WTC11 (cell line): ENCODE data around the gene TMEM86B. TPM values are rescaled to one million over a fixed set of nuclear protein-coding genes. Genes with fewer than 3 reads are reported as not detected.

Experiments
- ATAC-seq: fragments of 200-7000 bp; cut with Tn5 transposase; 2 replicates; pipeline ENCODE4 v1.10.0; 2021; ENCODE audit warnings: mild to moderate bottlenecking, moderate library complexity
- CTCF ChIA-PET: fragments of 300-600 bp; sonication (Branson Sonifier 250); formaldehyde crosslinking; loops from one replicate; lab custom pipeline; 2021; ENCODE audit warnings: antibody characterized with exemption; lab: Charles Lee
- POLR2A ChIA-PET: fragments of 350-600 bp; sonication (Branson Sonifier 250); formaldehyde crosslinking; loops from one replicate; lab custom pipeline; 2021; ENCODE audit warnings: antibody characterized with exemption; lab: Charles Lee
- DNase-seq: peaks from one replicate; pipeline ENCODE4 v3.0.0; 2021; ENCODE audit warnings: low spot score
- H3K27ac Mint-ChIP-seq: 2 replicates; pipeline ENCODE4 v1.8.0; 2021; ENCODE audit warnings: mixed read lengths
- H3K27me3 Mint-ChIP-seq: 2 replicates; pipeline ENCODE4 v1.8.0; 2021; ENCODE audit warnings: low read depth, mild to moderate bottlenecking, moderate library complexity, mixed read lengths
- H3K36me3 Mint-ChIP-seq: 2 replicates; pipeline ENCODE4 v1.8.0; 2021; ENCODE audit warnings: mixed read lengths
- H3K4me1 Mint-ChIP-seq: 2 replicates; pipeline ENCODE4 v1.8.0; 2022; ENCODE audit warnings: mixed read lengths
- H3K4me3 Mint-ChIP-seq: 2 replicates; pipeline ENCODE4 v1.8.0; 2021; ENCODE audit warnings: mild to moderate bottlenecking, moderate library complexity, mixed read lengths
- H3K9me3 Mint-ChIP-seq: 2 replicates; pipeline ENCODE4 v1.8.0; 2021; ENCODE audit warnings: mixed read lengths
- ARID4B ChIP-seq: sonication (generic); formaldehyde crosslinking; IDR thresholded peaks from 2 replicates; pipeline ENCODE4 v1.8.0; 2023; ENCODE audit warnings: missing genetic modification reagents, mild to moderate bottlenecking, borderline replicate concordance
- ATF1 ChIP-seq: sonication (generic); formaldehyde crosslinking; IDR thresholded peaks from 2 replicates; pipeline ENCODE4 v1.8.1; 2023; ENCODE audit warnings: mild to moderate bottlenecking, moderate library complexity, missing genetic modification reagents
- CBFB ChIP-seq: sonication (generic); formaldehyde crosslinking; IDR thresholded peaks from 2 replicates; pipeline ENCODE4 v1.8.1; 2022; ENCODE audit warnings: mild to moderate bottlenecking, low read depth, missing genetic modification reagents
- CREM ChIP-seq: sonication (generic); formaldehyde crosslinking; IDR thresholded peaks from 2 replicates; pipeline ENCODE4 v1.8.1; 2022; ENCODE audit warnings: mild to moderate bottlenecking, missing genetic modification reagents, moderate library complexity
- EMX1 ChIP-seq: fragments of 250-450 bp; sonication (Bioruptor Pico); IDR thresholded peaks from 2 replicates; pipeline ENCODE4 v1.8.0; 2021; ENCODE audit warnings: mild to moderate bottlenecking
- ERG ChIP-seq: fragments of 250-450 bp; sonication (Bioruptor Pico); IDR thresholded peaks from 2 replicates; pipeline ENCODE4 v1.8.0; 2021; ENCODE audit warnings: mild to moderate bottlenecking
- GABPB1 ChIP-seq: sonication (generic); formaldehyde crosslinking; IDR thresholded peaks from 2 replicates; pipeline ENCODE4 v1.8.1; 2023; ENCODE audit warnings: mild to moderate bottlenecking, missing genetic modification reagents
- GRHL2 ChIP-seq: fragments of 250-450 bp; sonication (Bioruptor Pico); IDR thresholded peaks from 2 replicates; pipeline ENCODE4 v1.8.0; 2022; ENCODE audit warnings: mild to moderate bottlenecking, moderate library complexity; ENCODE audit not compliant: insufficient replicate concordance, severe bottlenecking
- GTF2I ChIP-seq: fragments of 250-450 bp; sonication (Bioruptor Pico); conservative IDR thresholded peaks from 2 replicates; pipeline ENCODE4 v1.4.0; 2021; ENCODE audit warnings: mild to moderate bottlenecking
- MXD4 ChIP-seq: fragments of 250-450 bp; sonication (Bioruptor Pico); IDR thresholded peaks from 2 replicates; pipeline ENCODE4 v1.8.0; 2021; ENCODE audit warnings: mild to moderate bottlenecking, moderate library complexity, borderline replicate concordance
- MYBL2 ChIP-seq: sonication (generic); formaldehyde crosslinking; IDR thresholded peaks from 2 replicates; pipeline ENCODE4 v1.8.1; 2023; ENCODE audit warnings: mild to moderate bottlenecking, moderate library complexity, missing genetic modification reagents
- NR1H2 ChIP-seq: sonication (generic); formaldehyde crosslinking; IDR thresholded peaks from 2 replicates; pipeline ENCODE4 v1.9.0; 2021; ENCODE audit warnings: mild to moderate bottlenecking, moderate library complexity, missing genetic modification reagents
- NR3C1 ChIP-seq: sonication (generic); formaldehyde crosslinking; conservative IDR thresholded peaks from 2 replicates; pipeline ENCODE4 v1.8.1; 2023; ENCODE audit warnings: low read depth, mild to moderate bottlenecking, missing genetic modification reagents
- RELA ChIP-seq: sonication (generic); formaldehyde crosslinking; IDR thresholded peaks from 2 replicates; pipeline ENCODE4 v1.8.1; 2022; ENCODE audit warnings: missing genetic modification reagents, mild to moderate bottlenecking, borderline replicate concordance
- SOX15 ChIP-seq: fragments of 250-450 bp; sonication (Bioruptor Pico); IDR thresholded peaks from 2 replicates; pipeline ENCODE4 v1.9.0; 2021; ENCODE audit warnings: mild to moderate bottlenecking
- USF2 ChIP-seq: sonication (generic); formaldehyde crosslinking; IDR thresholded peaks from 2 replicates; pipeline ENCODE4 v1.8.1; 2023; ENCODE audit warnings: mild to moderate bottlenecking, missing genetic modification reagents, moderate library complexity
- ZNF121 ChIP-seq: sonication (generic); formaldehyde crosslinking; IDR thresholded peaks from 2 replicates; pipeline ENCODE4 v1.8.0; 2023; ENCODE audit warnings: missing genetic modification reagents
- ZNF219 ChIP-seq: sonication (generic); formaldehyde crosslinking; IDR thresholded peaks from 2 replicates; pipeline ENCODE4 v1.8.0; 2023; ENCODE audit warnings: missing genetic modification reagents, mild to moderate bottlenecking, borderline replicate concordance
- ZNF512 ChIP-seq: sonication (generic); formaldehyde crosslinking; IDR thresholded peaks from 2 replicates; pipeline ENCODE4 v1.8.1; 2022; ENCODE audit warnings: missing genetic modification reagents, borderline replicate concordance
- ZNF532 ChIP-seq: fragments of 250-450 bp; sonication (Bioruptor Pico); IDR thresholded peaks from 2 replicates; pipeline ENCODE4 v1.9.0; 2021; ENCODE audit warnings: mild to moderate bottlenecking, borderline replicate concordance
- total RNA-seq: library from RNA; stranded (reverse); gene quantifications from 3 replicates; pipeline ENCODE4 v1.2.3, GENCODE V29; 2021
- TF ChIP-seq, protein P1 (sequence below): sonication (generic); formaldehyde crosslinking; IDR thresholded peaks from 2 replicates; pipeline ENCODE4 v1.8.1; 2022; ENCODE audit warnings: mild to moderate bottlenecking, missing genetic modification reagents, moderate library complexity, borderline replicate concordance

TMEM86B gene
- total RNA-seq, 1 experiment from 2014 or later: 4.2 TPM

GRCh38 chr19:55212447-55212846, 16.1 kb downstream of the TMEM86B start:
- CTCF ChIA-PET: no interaction called here
- H3K27me3 Mint-ChIP-seq: peaks cover 49% of the 10 kb centered on the region
- ATAC-seq: no peak
- H3K27ac Mint-ChIP-seq: no peak overlapping the region
- POLR2A ChIA-PET: no interaction called here
- H3K9me3 Mint-ChIP-seq: peaks cover 45% of the 10 kb centered on the region
- H3K4me3 Mint-ChIP-seq: no peak overlapping the region
- H3K36me3 Mint-ChIP-seq: peaks cover 9% of the 10 kb centered on the region
- TF ChIP-seq GRHL2 (no peak), EMX1 (CRISPR knock-in tag) (no peak), ATF1 (CRISPR knock-in tag) (no peak), ZNF121 (CRISPR knock-in tag) (no peak), MXD4 (CRISPR knock-in tag) (no peak), ZNF532 (CRISPR knock-in tag) (no peak), NR1H2 (CRISPR knock-in tag) (no peak), RELA (CRISPR knock-in tag) (no peak), ZNF512 (CRISPR knock-in tag) (no peak)
- peaks cover 4% of the 10 kb centered on the region for H3K4me1 Mint-ChIP-seq
- DNase-seq: no peak

DNA sequence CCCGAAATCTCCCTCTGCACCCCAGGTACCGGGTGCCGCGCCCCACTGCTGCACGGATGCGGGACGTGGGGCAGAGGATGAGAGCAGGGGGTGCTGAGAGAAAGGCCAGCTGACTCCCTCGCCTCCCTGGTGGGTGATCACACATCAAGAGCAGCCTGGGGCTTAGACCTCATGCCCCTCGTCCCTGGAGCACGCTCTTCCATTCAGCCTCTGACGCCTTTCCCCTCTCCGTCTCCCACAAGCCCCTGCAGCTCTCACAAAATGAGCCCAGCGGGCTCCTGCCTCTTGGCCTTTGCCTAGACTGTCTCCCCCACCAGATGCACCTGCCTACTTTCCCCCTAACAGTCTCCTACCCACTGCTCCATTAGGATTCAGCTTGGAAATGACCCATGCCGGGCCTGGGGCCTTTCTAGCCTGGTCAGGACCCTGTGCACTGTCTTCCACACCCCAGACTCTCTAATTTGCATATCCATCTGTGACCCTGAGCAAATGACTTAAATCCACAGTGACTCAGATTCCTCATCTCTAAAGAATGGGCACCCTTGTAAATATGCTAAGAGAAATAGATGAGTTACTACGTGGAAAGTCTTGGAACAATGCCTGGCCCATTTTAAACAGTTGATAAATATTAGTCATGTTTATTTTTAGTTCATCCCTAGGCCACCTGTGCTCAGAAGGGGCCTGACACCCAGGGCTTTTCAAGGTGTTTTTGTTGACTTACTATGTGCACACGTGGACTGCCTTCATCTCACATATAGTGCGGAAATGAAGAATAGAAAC, 18.7 kb downstream of the TMEM86B start:
- ATAC-seq: no peak
- Mint-ChIP-seq H3K27me3 (peaks cover 56% of the 10 kb centered on the region), H3K4me1 (peaks cover 8% of the 10 kb centered on the region), H3K4me3 (no peak overlapping the region), H3K36me3 (peaks cover 6% of the 10 kb centered on the region), H3K9me3 (peaks cover 31% of the 10 kb centered on the region), H3K27ac (no peak overlapping the region)
- DNase-seq: no peak
- TF ChIP-seq RELA (CRISPR knock-in tag) (no peak), CREM (CRISPR knock-in tag) (no peak), USF2 (CRISPR knock-in tag) (no peak), ZNF121 (CRISPR knock-in tag) (no peak), CBFB (CRISPR knock-in tag) (no peak), ARID4B (CRISPR knock-in tag) (no peak), ZNF219 (no peak), SOX15 (CRISPR knock-in tag) (no peak), ERG (no peak), NR3C1 (CRISPR knock-in tag) (no peak), GABPB1 (CRISPR knock-in tag) (no peak), GTF2I (CRISPR knock-in tag) (no peak), MYBL2 (CRISPR knock-in tag) (no peak)
- TF ChIP-seq, protein P1, sequence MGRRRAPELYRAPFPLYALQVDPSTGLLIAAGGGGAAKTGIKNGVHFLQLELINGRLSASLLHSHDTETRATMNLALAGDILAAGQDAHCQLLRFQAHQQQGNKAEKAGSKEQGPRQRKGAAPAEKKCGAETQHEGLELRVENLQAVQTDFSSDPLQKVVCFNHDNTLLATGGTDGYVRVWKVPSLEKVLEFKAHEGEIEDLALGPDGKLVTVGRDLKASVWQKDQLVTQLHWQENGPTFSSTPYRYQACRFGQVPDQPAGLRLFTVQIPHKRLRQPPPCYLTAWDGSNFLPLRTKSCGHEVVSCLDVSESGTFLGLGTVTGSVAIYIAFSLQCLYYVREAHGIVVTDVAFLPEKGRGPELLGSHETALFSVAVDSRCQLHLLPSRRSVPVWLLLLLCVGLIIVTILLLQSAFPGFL: no peak
- TF ChIP-seq, all 79 proteins: peak for 0
- ChIA-PET POLR2A (no interaction called here), CTCF (interaction anchor here (0.6 to 1.1 kb wide), 3 partner anchors 67 to 208 kb away, joined by 3 to 5 read pairs (median 4); no protein-coding TSS in a partner anchor)
